Loucy (cell line): ENCODE measurements around the gene DAP.

Source experiments
- EZH2phosphoT487 ChIP-seq: fragments of 200-600 bp; IDR thresholded peaks from 2 replicates; pipeline ENCODE4 v1.6.1; 2018; ENCODE audit warnings: antibody characterized with exemption, mild to moderate bottlenecking, moderate library complexity, borderline replicate concordance
- TF ChIP-seq, protein P1 (sequence below): fragments of 200-600 bp; sonication (generic); conservative IDR thresholded peaks from 2 replicates; pipeline ENCODE4 v1.5.1; 2014; ENCODE audit warnings: mild to moderate bottlenecking, antibody characterized with exemption, low read length

DNA sequence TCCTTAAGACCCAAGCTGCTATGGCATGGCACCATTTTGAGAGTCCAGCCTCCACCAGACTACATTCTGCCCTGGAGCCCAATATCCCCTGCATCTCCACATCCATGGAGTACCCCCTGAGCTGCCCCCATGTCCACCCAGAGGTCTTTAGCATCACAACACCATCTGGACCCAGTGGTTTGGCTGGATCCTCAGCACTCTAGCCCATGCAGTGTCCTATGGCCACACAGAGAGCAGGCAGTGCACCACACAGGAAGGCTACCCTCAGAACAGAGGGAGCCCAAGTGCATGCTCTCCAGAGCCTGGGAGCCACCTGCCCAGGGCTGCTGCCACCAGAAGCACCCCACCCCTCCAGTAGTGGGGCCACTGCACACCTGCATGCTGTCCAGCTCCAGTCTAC, 18.6 kb upstream of the DAP start:
- TF ChIP-seq, protein P1, sequence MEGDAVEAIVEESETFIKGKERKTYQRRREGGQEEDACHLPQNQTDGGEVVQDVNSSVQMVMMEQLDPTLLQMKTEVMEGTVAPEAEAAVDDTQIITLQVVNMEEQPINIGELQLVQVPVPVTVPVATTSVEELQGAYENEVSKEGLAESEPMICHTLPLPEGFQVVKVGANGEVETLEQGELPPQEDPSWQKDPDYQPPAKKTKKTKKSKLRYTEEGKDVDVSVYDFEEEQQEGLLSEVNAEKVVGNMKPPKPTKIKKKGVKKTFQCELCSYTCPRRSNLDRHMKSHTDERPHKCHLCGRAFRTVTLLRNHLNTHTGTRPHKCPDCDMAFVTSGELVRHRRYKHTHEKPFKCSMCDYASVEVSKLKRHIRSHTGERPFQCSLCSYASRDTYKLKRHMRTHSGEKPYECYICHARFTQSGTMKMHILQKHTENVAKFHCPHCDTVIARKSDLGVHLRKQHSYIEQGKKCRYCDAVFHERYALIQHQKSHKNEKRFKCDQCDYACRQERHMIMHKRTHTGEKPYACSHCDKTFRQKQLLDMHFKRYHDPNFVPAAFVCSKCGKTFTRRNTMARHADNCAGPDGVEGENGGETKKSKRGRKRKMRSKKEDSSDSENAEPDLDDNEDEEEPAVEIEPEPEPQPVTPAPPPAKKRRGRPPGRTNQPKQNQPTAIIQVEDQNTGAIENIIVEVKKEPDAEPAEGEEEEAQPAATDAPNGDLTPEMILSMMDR = no peak
- no peak for TF ChIP-seq EZH2phosphoT487
